K562 (cell line): Measurements from ENCODE around the gene NDRG4. TPM values are rescaled to one million over a fixed set of nuclear protein-coding genes. Genes with fewer than 3 reads are reported as not detected.

Experiments used
- ATAC-seq: fragments of 200-7000 bp; cut with Tn5 transposase; 3 replicates; pipeline ENCODE4 v1.9.1; 2020; ENCODE audit warnings: moderate library complexity
- BruUV-seq: library from RNA; stranded (reverse); fragments of 400-500 nt; replicated peaks from 2 replicates; lab custom pipeline; 2021; lab: Mats Ljungman, UMichigan
- CTCF ChIA-PET: fragments of 300-600 bp; formaldehyde crosslinking; extraction: SDS; loops from one replicate; lab custom pipeline; 2021; ENCODE audit warnings: low intra/inter-chr PET ratio; lab: Yijun Ruan, JAX
- POLR2A ChIA-PET: fragments of 300-600, 350-650 bp; sonication (Branson Sonifier 250); formaldehyde crosslinking; extraction: SDS; loops from one replicate; lab custom pipeline; 2021; ENCODE audit warnings: antibody characterized with exemption, inconsistent platforms; lab: Yijun Ruan, JAX
- DNase-seq, 4 experiments: peaks; one replicate each; pipeline versions ENCODE4 v3.0.0 to v3.0.0-alpha.2; 2011 to 2018; ENCODE audit warnings: low spot score in 3 of 4, mixed read lengths in 3 of 4; ENCODE audit errors: extremely low read depth in 1 of 4
- FAIRE-seq: peaks from 2 replicates; lab custom pipeline; 2011; peaks lifted over from hg19 to GRCh38; lab: Jason Lieb, UNC
- H2AFZ ChIP-seq: 2 replicates; pipeline ENCODE4 v1.6.0; 2011; ENCODE audit warnings: low read depth, low read length, control low read depth, inconsistent platforms
- H3K27ac ChIP-seq: fragments of 200-600 bp; 3 replicates; pipeline ENCODE4 v1.8.0; 2011; ENCODE audit warnings: low read depth, mild to moderate bottlenecking, control low read depth, inconsistent platforms, low read length, moderate library complexity, mixed read lengths; ENCODE audit errors: extremely low read depth
- H3K27me3 ChIP-seq, 2 experiments: fragments of 300-600 bp in 1 of 2; 2 replicates in 1 of 2; 3 replicates in 1 of 2; pipeline versions ENCODE4 v1.6.0 to v1.8.0; 2011; ENCODE audit warnings: inconsistent platforms in 2 of 2, low read length in 2 of 2, mild to moderate bottlenecking in 1 of 2, mixed read lengths in 1 of 2, moderate library complexity in 1 of 2; ENCODE audit not compliant: control insufficient read depth in 2 of 2, insufficient read depth in 2 of 2
- H3K36me3 ChIP-seq: fragments of 300-600 bp; 3 replicates; pipeline ENCODE4 v1.8.0; 2011; ENCODE audit warnings: mild to moderate bottlenecking, low read length, inconsistent platforms; ENCODE audit not compliant: control insufficient read depth, insufficient read depth
- H3K4me1 ChIP-seq, 2 experiments: fragments of 200-600 bp in 1 of 2; replicated peaks in 1 of 2; 2 replicates in 1 of 2; 3 replicates in 1 of 2; pipeline versions ENCODE4 v1.5.1 to v1.8.0; 2011; ENCODE audit warnings: inconsistent platforms in 2 of 2, low read length in 2 of 2, mild to moderate bottlenecking in 1 of 2, mixed read lengths in 1 of 2, moderate library complexity in 1 of 2; ENCODE audit not compliant: control insufficient read depth in 2 of 2, insufficient read depth in 2 of 2
- H3K4me2 ChIP-seq: 2 replicates; pipeline ENCODE4 v1.6.1; 2011; ENCODE audit warnings: low read length, control low read depth, inconsistent platforms, mixed read lengths; ENCODE audit not compliant: insufficient read depth
- H3K4me3 ChIP-seq: fragments of 200-600 bp; sonication (generic), shearing (Covaris generic); 2 replicates; pipeline ENCODE4 v1.5.1; 2016; ENCODE audit warnings: control low read depth, inconsistent platforms
- H3K79me2 ChIP-seq: fragments of 200-600 bp; 3 replicates; pipeline ENCODE4 v1.8.0; 2011; ENCODE audit warnings: low read length, inconsistent platforms; ENCODE audit not compliant: control insufficient read depth, insufficient read depth
- H3K9ac ChIP-seq, 2 experiments: 2 replicates each; pipeline versions ENCODE4 v1.6.0 to v1.6.1; 2011; ENCODE audit warnings: low read depth in 2 of 2, low read length in 2 of 2, control low read depth in 1 of 2, inconsistent platforms in 1 of 2, mild to moderate bottlenecking in 1 of 2, mixed read lengths in 1 of 2; ENCODE audit not compliant: insufficient read depth in 1 of 2
- H3K9me1 ChIP-seq: one replicate; pipeline ENCODE4 v1.6.0; 2011; ENCODE audit warnings: inconsistent platforms, mild to moderate bottlenecking, low read length, moderate library complexity; ENCODE audit not compliant: control insufficient read depth, insufficient read depth
- H3K9me3 ChIP-seq: replicated peaks from 2 replicates; pipeline ENCODE4 v1.5.1; 2011; ENCODE audit warnings: low read depth, low read length, inconsistent platforms; ENCODE audit not compliant: control insufficient read depth, insufficient read depth
- H4K20me1 ChIP-seq: replicated peaks from 2 replicates; pipeline ENCODE4 v1.6.1; 2011; ENCODE audit warnings: low read length, inconsistent platforms, mixed read lengths; ENCODE audit not compliant: control insufficient read depth, insufficient read depth
- E2F6 ChIP-seq, 2 experiments: IDR thresholded peaks; 2 replicates each; pipeline ENCODE4 v1.6.1; 2011; ENCODE audit warnings: borderline replicate concordance in 1 of 2, control low read depth in 1 of 2, low read depth in 1 of 2, low read length in 1 of 2, mild to moderate bottlenecking in 1 of 2, mixed read lengths in 1 of 2, moderate library complexity in 1 of 2; ENCODE audit not compliant: insufficient read depth in 1 of 2, insufficient read length in 1 of 2, poor library complexity in 1 of 2, severe bottlenecking in 1 of 2; ENCODE audit errors: extremely low read depth in 1 of 2
- USF1 ChIP-seq: sonication (generic); formaldehyde crosslinking; IDR thresholded peaks from 2 replicates; pipeline ENCODE4 v1.9.0; 2022; ENCODE audit warnings: mild to moderate bottlenecking, missing genetic modification reagents
- ZNF274 ChIP-seq: IDR thresholded peaks from 2 replicates; pipeline ENCODE4 v1.6.1; 2011; ENCODE audit warnings: low read depth, mild to moderate bottlenecking, low read length, moderate library complexity, borderline replicate concordance
- ZNF277 ChIP-seq: fragments of 250-450 bp; sonication (Bioruptor Pico); IDR thresholded peaks from 2 replicates; pipeline ENCODE4 v1.8.0; 2022; ENCODE audit warnings: inconsistent platforms, mild to moderate bottlenecking, moderate library complexity, borderline replicate concordance
- ZNF766 ChIP-seq: fragments of 200-800 bp; sonication (Bioruptor generic); conservative IDR thresholded peaks from 2 replicates; pipeline ENCODE4 v1.6.1; 2016; ENCODE audit warnings: missing genetic modification characterization, missing compliant biosample characterization
- WGBS: fragments of 100-300 bp; shearing (Covaris generic); methylation state at CpG from one replicate; pipeline ENCODE4 v1.1.6; 2016; ENCODE audit warnings: low coverage, mixed read lengths; ENCODE audit not compliant: insufficient coverage; ENCODE audit errors: missing lambda C conversion rate; 5-methylcytosine and 5-hydroxymethylcytosine counted together
- in situ Hi-C: fragments of 300-500 bp; cut with MboI; formaldehyde crosslinking; loops from 4 replicates; pipeline ENCODE4 v1.15.0; 2018; ENCODE audit warnings: inconsistent platforms, mixed read lengths
- intact Hi-C: fragments of 100-400 bp; cut with micrococcal nuclease; formaldehyde crosslinking; loops from 2 replicates; pipeline ENCODE4 v1.14.2; 2022
- polyA plus RNA-seq, 8 experiments: library from polyadenylated mRNA; depleted of rRNA in 4 of 8; stranded (reverse) in 5 of 8; unstranded in 3 of 8; fragments of >200 nt; fragmentation: Nextera tagmentation in 2 of 8; fragmentation: Illumina TruSeq in 1 of 8; extraction: Ambion mirVana in 2 of 8; extraction: Trizol in 1 of 8; gene quantifications; 2 replicates each; pipeline versions ENCODE4 v1.2.1 to v1.2.3, GENCODE V29; 2011 to 2014; ENCODE audit warnings: inconsistent platforms in 1 of 8, missing spikeins in 1 of 8
- total RNA-seq, 7 experiments: library from RNA; depleted of rRNA in 6 of 7; stranded (reverse); fragments of >200 nt in 6 of 7; fragmentation: Illumina TruSeq in 2 of 7; extraction: Trizol in 2 of 7; gene quantifications; 2 replicates each; pipeline versions ENCODE4 v1.2.1 to v1.2.3, GENCODE V29; 2011 to 2021; ENCODE audit warnings: low replicate concordance in 1 of 7

NDRG4 gene
- total and polyA plus RNA-seq, 9 of the 15 experiments (the other 6 are each of a cell fraction or from before 2014, with no cell fraction given): 0.06 to 0.95 (median 0.28) TPM

GRCh38 chr16:58462997-58463941 is 36.7 kb upstream of the NDRG4 start:
- H3K4me2 ChIP-seq: no peak overlapping the region
- H4K20me1 ChIP-seq: peaks cover 6% of the 10 kb centered on the region; the same call in 1 of the 2 replicates
- intact Hi-C loops: no loop called here
- H3K9me1 ChIP-seq: peaks cover 3% of the 10 kb centered on the region
- no peak overlapping the region for H3K4me3 ChIP-seq
- ChIA-PET CTCF (no interaction called here), POLR2A (interaction anchor here (0.6 kb wide), 1 partner anchor 37 kb away, joined by 3 read pairs; no protein-coding TSS in a partner anchor)
- no peak overlapping the region for H3K9ac ChIP-seq
- no peaks in the 10 kb centered on the region for H3K79me2 ChIP-seq
- FAIRE-seq (no peak), DNase-seq (peak in 2 of 4 experiments; percentile 62), ATAC-seq (no peak; the same call in 2 of the 3 replicates)
- BruUV-seq: no TSS peak
- H3K4me1 ChIP-seq: peaks cover 7 to 19% of the 10 kb centered on the region in 2 experiments; a peak in 4 of 5 replicates
- no peaks in the 10 kb centered on the region for H3K36me3 ChIP-seq
- H3K27ac ChIP-seq: no peak overlapping the region
- no peaks in the 10 kb centered on the region for H3K9me3 ChIP-seq
- 9% methylated on average over 34 of the region's 113 CpGs for WGBS
- in situ Hi-C loops: no loop called here
- H2AFZ ChIP-seq: no peak overlapping the region
- H3K27me3 ChIP-seq: peaks cover 21 to 55% of the 10 kb centered on the region in 2 experiments
- no peak for TF ChIP-seq USF1 (CRISPR knock-in tag)
- TF ChIP-seq ZNF274: no peak
- no peak for TF ChIP-seq ZNF277 (CRISPR knock-in tag)
- TF ChIP-seq ZNF766 (CRISPR knock-in tag): no peak
- TF ChIP-seq E2F6 (IDR thresholded peaks at IDR 0.05; ENCODE audit: borderline replicate concordance in 1 of 2, extremely low read depth in 1 of 2, insufficient read depth in 1 of 2, insufficient read length in 1 of 2, low read depth in 1 of 2, low read length in 1 of 2, poor library complexity in 1 of 2, severe bottlenecking in 1 of 2): peak in 1 of 2 experiments; percentile 27
